NCI-H128 (cell line): ENCODE data around the gene CRACR2A.

ENCODE experiments used
- DNase-seq: peaks from one replicate; lab custom pipeline; 2025; ENCODE audit not compliant: unreplicated experiment; lab: John Stamatoyannopoulos, UW

CRACR2A gene

GRCh38 chr12:3565985-3566384, 186.9 kb downstream of the CRACR2A start:
- no peak for DNase-seq
